GM23338 (cell line): Measurements from ENCODE around the gene PID1. TPM values are rescaled to one million over a fixed set of nuclear protein-coding genes. Genes with fewer than 3 reads are reported as not detected.

Experiments used
- ATAC-seq: fragments of 200-7000 bp; cut with Tn5 transposase; 3 replicates; pipeline ENCODE4 v1.9.1; 2020
- DNase-seq: peaks from one replicate; pipeline ENCODE4 v3.0.0-alpha.2; 2015; ENCODE audit warnings: low spot score
- H2AFZ ChIP-seq: fragments of 200-600 bp; sonication (generic); 2 replicates; pipeline ENCODE4 v1.8.0; 2016; ENCODE audit warnings: antibody characterized with exemption, mild to moderate bottlenecking, moderate library complexity
- H3F3A ChIP-seq: fragments of 200-600 bp; sonication (generic); replicated peaks from 2 replicates; pipeline ENCODE4 v1.8.0; 2017; ENCODE audit warnings: antibody characterized with exemption, mixed run types, low read depth
- H3K27ac ChIP-seq: fragments of 200-600 bp; sonication (generic); 2 replicates; pipeline ENCODE4 v1.6.1; 2016; ENCODE audit warnings: low read depth
- H3K27me3 ChIP-seq: fragments of 200-600 bp; sonication (generic); 2 replicates; pipeline ENCODE4 v1.8.0; 2016; ENCODE audit warnings: mild to moderate bottlenecking, mixed run types, moderate library complexity; ENCODE audit not compliant: insufficient read depth
- H3K36me3 ChIP-seq: fragments of 200-600 bp; sonication (generic); 2 replicates; pipeline ENCODE4 v1.8.0; 2016; ENCODE audit warnings: mild to moderate bottlenecking; ENCODE audit not compliant: insufficient read depth
- H3K4me1 ChIP-seq: fragments of 200-600 bp; sonication (generic); 2 replicates; pipeline ENCODE4 v1.8.0; 2016; ENCODE audit warnings: mild to moderate bottlenecking, moderate library complexity; ENCODE audit not compliant: insufficient read depth
- H3K4me2 ChIP-seq: fragments of 200-600 bp; sonication (generic); 2 replicates; pipeline ENCODE4 v1.7.1; 2017; ENCODE audit warnings: mixed run types
- H3K4me3 ChIP-seq: fragments of 200-600 bp; sonication (generic); 2 replicates; pipeline ENCODE4 v1.6.1; 2016; ENCODE audit warnings: mixed run types
- H3K79me2 ChIP-seq: fragments of 200-600 bp; sonication (generic); replicated peaks from 2 replicates; pipeline ENCODE4 v1.8.0; 2017; ENCODE audit warnings: mild to moderate bottlenecking; ENCODE audit not compliant: insufficient read depth
- H3K9me2 ChIP-seq: fragments of 200-600 bp; sonication (generic); 2 replicates; pipeline ENCODE4 v1.8.0; 2017; ENCODE audit not compliant: insufficient read depth
- H4K20me1 ChIP-seq: fragments of 200-600 bp; sonication (generic); replicated peaks from 2 replicates; pipeline ENCODE4 v1.8.0; 2017; ENCODE audit warnings: mild to moderate bottlenecking; ENCODE audit not compliant: insufficient read depth
- H3K27ac Mint-ChIP-seq: 2 replicates; pipeline ENCODE4 v1.8.0; 2020; ENCODE audit warnings: inconsistent platforms, mild to moderate bottlenecking, moderate library complexity, mixed read lengths
- H3K27me3 Mint-ChIP-seq: 3 replicates; pipeline ENCODE4 v1.8.0; 2022; ENCODE audit warnings: low read depth, mild to moderate bottlenecking, moderate library complexity, mixed read lengths, inconsistent platforms; ENCODE audit not compliant: insufficient read depth, poor library complexity
- H3K36me3 Mint-ChIP-seq: 3 replicates; pipeline ENCODE4 v1.8.0; 2021; ENCODE audit warnings: low read depth, mild to moderate bottlenecking, inconsistent platforms, moderate library complexity, mixed read lengths
- H3K4me1 Mint-ChIP-seq: 3 replicates; pipeline ENCODE4 v1.8.0; 2020; ENCODE audit warnings: mild to moderate bottlenecking, inconsistent platforms, mixed read lengths
- H3K4me3 Mint-ChIP-seq: 3 replicates; pipeline ENCODE4 v1.8.0; 2021; ENCODE audit warnings: moderate library complexity, mild to moderate bottlenecking, inconsistent platforms, mixed read lengths
- H3K9me3 Mint-ChIP-seq: 3 replicates; pipeline ENCODE4 v1.8.0; 2020; ENCODE audit warnings: moderate library complexity, mild to moderate bottlenecking, inconsistent platforms, mixed read lengths
- CREB1 ChIP-seq: fragments of 250-450 bp; sonication (Bioruptor Pico); IDR thresholded peaks from 2 replicates; pipeline ENCODE4 v1.5.0; 2020; ENCODE audit warnings: low read depth, mild to moderate bottlenecking, moderate library complexity
- EZH2 ChIP-seq: fragments of 200-600 bp; sonication (generic); IDR thresholded peaks from one replicate; pipeline ENCODE4 v1.8.0; 2017; ENCODE audit warnings: antibody characterized with exemption, mild to moderate bottlenecking, low read depth; ENCODE audit not compliant: unreplicated experiment
- EZH2phosphoT487 ChIP-seq: fragments of 200-600 bp; sonication (generic); IDR thresholded peaks from one replicate; pipeline ENCODE4 v1.8.1; 2018; ENCODE audit warnings: antibody characterized with exemption; ENCODE audit not compliant: unreplicated experiment
- JUNB ChIP-seq: IDR thresholded peaks from one replicate; pipeline ENCODE4 v1.6.1; 2016; ENCODE audit warnings: antibody characterized with exemption; ENCODE audit not compliant: unreplicated experiment
- NANOG ChIP-seq: IDR thresholded peaks from 2 replicates; pipeline ENCODE4 v1.6.1; 2016; ENCODE audit warnings: antibody characterized with exemption, borderline replicate concordance
- POLR2AphosphoS5 ChIP-seq: IDR thresholded peaks from 2 replicates; pipeline ENCODE4 v1.6.1; 2016; ENCODE audit warnings: antibody characterized with exemption, low read depth
- STAT1 ChIP-seq: IDR thresholded peaks from one replicate; pipeline ENCODE4 v1.6.1; 2016; ENCODE audit warnings: antibody characterized with exemption; ENCODE audit not compliant: unreplicated experiment
- ZNF114 ChIP-seq: fragments of 250-450 bp; sonication (Bioruptor Pico); IDR thresholded peaks from 2 replicates; pipeline ENCODE4 v1.5.0; 2020; ENCODE audit warnings: mild to moderate bottlenecking, moderate library complexity
- ZNF331 ChIP-seq: fragments of 250-450 bp; sonication (Bioruptor Pico); IDR thresholded peaks from 2 replicates; pipeline ENCODE4 v1.5.0; 2020; ENCODE audit warnings: low read depth, mild to moderate bottlenecking, moderate library complexity
- polyA plus RNA-seq: library from polyadenylated mRNA; unstranded; fragments of >200 nt; fragmentation: Nextera tagmentation; extraction: Ambion mirVana; gene quantifications from 2 replicates; pipeline ENCODE4 v1.2.1, GENCODE V29; 2016
- total RNA-seq: library from RNA; depleted of rRNA; stranded (reverse); fragments of >200 nt; shearing (Covaris generic); gene quantifications from 2 replicates; pipeline ENCODE4 v1.2.3, GENCODE V29; 2014
- TF ChIP-seq, protein P1 (sequence below): IDR thresholded peaks from 2 replicates; pipeline ENCODE4 v1.6.1; 2016; ENCODE audit warnings: antibody characterized with exemption
- TF ChIP-seq, protein P2 (sequence below), 2 experiments: fragments of 200-600 bp in 1 of 2; sonication (generic) in 1 of 2; conservative IDR thresholded peaks; 2 replicates each; pipeline versions ENCODE4 v1.5.1 to v1.6.1; 2016 to 2017; ENCODE audit warnings: antibody characterized with exemption in 2 of 2, low read depth in 2 of 2, mild to moderate bottlenecking in 2 of 2, moderate library complexity in 1 of 2
- TF ChIP-seq, protein P3 (sequence below): IDR thresholded peaks from one replicate; pipeline ENCODE4 v1.6.1; 2018; ENCODE audit warnings: antibody characterized with exemption; ENCODE audit not compliant: unreplicated experiment
- TF ChIP-seq, protein P4 (sequence below): fragments of 250-450 bp; sonication (Bioruptor Pico); IDR thresholded peaks from 2 replicates; pipeline ENCODE4 v1.5.0; 2020; ENCODE audit warnings: mild to moderate bottlenecking, moderate library complexity

Gene PID1
- total and polyA plus RNA-seq, 2 experiments from 2014 or later = 1.7 to 2.4 TPM

DNA sequence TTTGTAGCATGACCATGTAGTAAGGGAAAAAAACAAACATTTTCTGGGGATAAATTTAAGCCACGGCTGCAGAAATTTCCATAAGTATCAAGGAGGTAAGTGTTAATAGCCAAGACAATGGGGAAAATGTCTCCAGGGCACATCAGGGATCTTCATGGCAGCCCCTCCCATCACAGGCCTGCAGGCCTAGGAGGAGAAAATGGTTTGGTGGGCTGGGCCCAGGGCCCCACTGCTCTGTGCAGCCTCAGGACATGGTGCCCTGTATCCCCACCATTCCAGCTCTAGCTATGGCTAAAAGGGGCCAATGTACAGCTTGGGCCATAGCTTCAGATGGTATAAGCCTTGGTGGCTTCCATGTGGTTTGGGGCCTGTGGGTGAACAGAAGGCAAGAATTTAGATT is 271.8 kb downstream of the PID1 start:
- DNase-seq (no peak), ATAC-seq (no peak)
- Histone ChIP-seq H3K79me2 (no peaks in the 10 kb centered on the region), H3K4me2 (no peak overlapping the region), H3K27me3 (no peaks in the 10 kb centered on the region), H3F3A (no peaks in the 10 kb centered on the region), H3K9me2 (no peaks in the 10 kb centered on the region), H3K4me1 (no peaks in the 10 kb centered on the region), H2AFZ (no peak overlapping the region), H4K20me1 (no peaks in the 10 kb centered on the region), H3K4me3 (no peak overlapping the region), H3K27ac (no peak overlapping the region), H3K36me3 (no peaks in the 10 kb centered on the region; the same call in 1 of the 2 replicates)
- Mint-ChIP-seq H3K9me3 (peaks cover 55% of the 10 kb centered on the region), H3K4me3 (no peak overlapping the region), H3K27ac (no peak overlapping the region), H3K27me3 (no peaks in the 10 kb centered on the region), H3K36me3 (peaks cover 22% of the 10 kb centered on the region), H3K4me1 (no peaks in the 10 kb centered on the region)
- no peak for TF ChIP-seq ZNF114 (CRISPR knock-in tag)
- no peak for TF ChIP-seq NANOG
- no peak for TF ChIP-seq POLR2AphosphoS5
- TF ChIP-seq ZNF331 = no peak
- TF ChIP-seq JUNB = no peak
- no peak for TF ChIP-seq EZH2
- TF ChIP-seq, protein P1, sequence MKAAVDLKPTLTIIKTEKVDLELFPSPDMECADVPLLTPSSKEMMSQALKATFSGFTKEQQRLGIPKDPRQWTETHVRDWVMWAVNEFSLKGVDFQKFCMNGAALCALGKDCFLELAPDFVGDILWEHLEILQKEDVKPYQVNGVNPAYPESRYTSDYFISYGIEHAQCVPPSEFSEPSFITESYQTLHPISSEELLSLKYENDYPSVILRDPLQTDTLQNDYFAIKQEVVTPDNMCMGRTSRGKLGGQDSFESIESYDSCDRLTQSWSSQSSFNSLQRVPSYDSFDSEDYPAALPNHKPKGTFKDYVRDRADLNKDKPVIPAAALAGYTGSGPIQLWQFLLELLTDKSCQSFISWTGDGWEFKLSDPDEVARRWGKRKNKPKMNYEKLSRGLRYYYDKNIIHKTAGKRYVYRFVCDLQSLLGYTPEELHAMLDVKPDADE = no peak
- TF ChIP-seq, protein P2, sequence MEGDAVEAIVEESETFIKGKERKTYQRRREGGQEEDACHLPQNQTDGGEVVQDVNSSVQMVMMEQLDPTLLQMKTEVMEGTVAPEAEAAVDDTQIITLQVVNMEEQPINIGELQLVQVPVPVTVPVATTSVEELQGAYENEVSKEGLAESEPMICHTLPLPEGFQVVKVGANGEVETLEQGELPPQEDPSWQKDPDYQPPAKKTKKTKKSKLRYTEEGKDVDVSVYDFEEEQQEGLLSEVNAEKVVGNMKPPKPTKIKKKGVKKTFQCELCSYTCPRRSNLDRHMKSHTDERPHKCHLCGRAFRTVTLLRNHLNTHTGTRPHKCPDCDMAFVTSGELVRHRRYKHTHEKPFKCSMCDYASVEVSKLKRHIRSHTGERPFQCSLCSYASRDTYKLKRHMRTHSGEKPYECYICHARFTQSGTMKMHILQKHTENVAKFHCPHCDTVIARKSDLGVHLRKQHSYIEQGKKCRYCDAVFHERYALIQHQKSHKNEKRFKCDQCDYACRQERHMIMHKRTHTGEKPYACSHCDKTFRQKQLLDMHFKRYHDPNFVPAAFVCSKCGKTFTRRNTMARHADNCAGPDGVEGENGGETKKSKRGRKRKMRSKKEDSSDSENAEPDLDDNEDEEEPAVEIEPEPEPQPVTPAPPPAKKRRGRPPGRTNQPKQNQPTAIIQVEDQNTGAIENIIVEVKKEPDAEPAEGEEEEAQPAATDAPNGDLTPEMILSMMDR (conservative IDR thresholded peaks at IDR 0.05; ENCODE audit: low read depth in 2 of 2) = no peak
- TF ChIP-seq CREB1 (CRISPR knock-in tag) = no peak
- no peak for TF ChIP-seq STAT1
- TF ChIP-seq, protein P3, sequence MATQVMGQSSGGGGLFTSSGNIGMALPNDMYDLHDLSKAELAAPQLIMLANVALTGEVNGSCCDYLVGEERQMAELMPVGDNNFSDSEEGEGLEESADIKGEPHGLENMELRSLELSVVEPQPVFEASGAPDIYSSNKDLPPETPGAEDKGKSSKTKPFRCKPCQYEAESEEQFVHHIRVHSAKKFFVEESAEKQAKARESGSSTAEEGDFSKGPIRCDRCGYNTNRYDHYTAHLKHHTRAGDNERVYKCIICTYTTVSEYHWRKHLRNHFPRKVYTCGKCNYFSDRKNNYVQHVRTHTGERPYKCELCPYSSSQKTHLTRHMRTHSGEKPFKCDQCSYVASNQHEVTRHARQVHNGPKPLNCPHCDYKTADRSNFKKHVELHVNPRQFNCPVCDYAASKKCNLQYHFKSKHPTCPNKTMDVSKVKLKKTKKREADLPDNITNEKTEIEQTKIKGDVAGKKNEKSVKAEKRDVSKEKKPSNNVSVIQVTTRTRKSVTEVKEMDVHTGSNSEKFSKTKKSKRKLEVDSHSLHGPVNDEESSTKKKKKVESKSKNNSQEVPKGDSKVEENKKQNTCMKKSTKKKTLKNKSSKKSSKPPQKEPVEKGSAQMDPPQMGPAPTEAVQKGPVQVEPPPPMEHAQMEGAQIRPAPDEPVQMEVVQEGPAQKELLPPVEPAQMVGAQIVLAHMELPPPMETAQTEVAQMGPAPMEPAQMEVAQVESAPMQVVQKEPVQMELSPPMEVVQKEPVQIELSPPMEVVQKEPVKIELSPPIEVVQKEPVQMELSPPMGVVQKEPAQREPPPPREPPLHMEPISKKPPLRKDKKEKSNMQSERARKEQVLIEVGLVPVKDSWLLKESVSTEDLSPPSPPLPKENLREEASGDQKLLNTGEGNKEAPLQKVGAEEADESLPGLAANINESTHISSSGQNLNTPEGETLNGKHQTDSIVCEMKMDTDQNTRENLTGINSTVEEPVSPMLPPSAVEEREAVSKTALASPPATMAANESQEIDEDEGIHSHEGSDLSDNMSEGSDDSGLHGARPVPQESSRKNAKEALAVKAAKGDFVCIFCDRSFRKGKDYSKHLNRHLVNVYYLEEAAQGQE = no peak
- no peak for TF ChIP-seq EZH2phosphoT487
- TF ChIP-seq, protein P4, sequence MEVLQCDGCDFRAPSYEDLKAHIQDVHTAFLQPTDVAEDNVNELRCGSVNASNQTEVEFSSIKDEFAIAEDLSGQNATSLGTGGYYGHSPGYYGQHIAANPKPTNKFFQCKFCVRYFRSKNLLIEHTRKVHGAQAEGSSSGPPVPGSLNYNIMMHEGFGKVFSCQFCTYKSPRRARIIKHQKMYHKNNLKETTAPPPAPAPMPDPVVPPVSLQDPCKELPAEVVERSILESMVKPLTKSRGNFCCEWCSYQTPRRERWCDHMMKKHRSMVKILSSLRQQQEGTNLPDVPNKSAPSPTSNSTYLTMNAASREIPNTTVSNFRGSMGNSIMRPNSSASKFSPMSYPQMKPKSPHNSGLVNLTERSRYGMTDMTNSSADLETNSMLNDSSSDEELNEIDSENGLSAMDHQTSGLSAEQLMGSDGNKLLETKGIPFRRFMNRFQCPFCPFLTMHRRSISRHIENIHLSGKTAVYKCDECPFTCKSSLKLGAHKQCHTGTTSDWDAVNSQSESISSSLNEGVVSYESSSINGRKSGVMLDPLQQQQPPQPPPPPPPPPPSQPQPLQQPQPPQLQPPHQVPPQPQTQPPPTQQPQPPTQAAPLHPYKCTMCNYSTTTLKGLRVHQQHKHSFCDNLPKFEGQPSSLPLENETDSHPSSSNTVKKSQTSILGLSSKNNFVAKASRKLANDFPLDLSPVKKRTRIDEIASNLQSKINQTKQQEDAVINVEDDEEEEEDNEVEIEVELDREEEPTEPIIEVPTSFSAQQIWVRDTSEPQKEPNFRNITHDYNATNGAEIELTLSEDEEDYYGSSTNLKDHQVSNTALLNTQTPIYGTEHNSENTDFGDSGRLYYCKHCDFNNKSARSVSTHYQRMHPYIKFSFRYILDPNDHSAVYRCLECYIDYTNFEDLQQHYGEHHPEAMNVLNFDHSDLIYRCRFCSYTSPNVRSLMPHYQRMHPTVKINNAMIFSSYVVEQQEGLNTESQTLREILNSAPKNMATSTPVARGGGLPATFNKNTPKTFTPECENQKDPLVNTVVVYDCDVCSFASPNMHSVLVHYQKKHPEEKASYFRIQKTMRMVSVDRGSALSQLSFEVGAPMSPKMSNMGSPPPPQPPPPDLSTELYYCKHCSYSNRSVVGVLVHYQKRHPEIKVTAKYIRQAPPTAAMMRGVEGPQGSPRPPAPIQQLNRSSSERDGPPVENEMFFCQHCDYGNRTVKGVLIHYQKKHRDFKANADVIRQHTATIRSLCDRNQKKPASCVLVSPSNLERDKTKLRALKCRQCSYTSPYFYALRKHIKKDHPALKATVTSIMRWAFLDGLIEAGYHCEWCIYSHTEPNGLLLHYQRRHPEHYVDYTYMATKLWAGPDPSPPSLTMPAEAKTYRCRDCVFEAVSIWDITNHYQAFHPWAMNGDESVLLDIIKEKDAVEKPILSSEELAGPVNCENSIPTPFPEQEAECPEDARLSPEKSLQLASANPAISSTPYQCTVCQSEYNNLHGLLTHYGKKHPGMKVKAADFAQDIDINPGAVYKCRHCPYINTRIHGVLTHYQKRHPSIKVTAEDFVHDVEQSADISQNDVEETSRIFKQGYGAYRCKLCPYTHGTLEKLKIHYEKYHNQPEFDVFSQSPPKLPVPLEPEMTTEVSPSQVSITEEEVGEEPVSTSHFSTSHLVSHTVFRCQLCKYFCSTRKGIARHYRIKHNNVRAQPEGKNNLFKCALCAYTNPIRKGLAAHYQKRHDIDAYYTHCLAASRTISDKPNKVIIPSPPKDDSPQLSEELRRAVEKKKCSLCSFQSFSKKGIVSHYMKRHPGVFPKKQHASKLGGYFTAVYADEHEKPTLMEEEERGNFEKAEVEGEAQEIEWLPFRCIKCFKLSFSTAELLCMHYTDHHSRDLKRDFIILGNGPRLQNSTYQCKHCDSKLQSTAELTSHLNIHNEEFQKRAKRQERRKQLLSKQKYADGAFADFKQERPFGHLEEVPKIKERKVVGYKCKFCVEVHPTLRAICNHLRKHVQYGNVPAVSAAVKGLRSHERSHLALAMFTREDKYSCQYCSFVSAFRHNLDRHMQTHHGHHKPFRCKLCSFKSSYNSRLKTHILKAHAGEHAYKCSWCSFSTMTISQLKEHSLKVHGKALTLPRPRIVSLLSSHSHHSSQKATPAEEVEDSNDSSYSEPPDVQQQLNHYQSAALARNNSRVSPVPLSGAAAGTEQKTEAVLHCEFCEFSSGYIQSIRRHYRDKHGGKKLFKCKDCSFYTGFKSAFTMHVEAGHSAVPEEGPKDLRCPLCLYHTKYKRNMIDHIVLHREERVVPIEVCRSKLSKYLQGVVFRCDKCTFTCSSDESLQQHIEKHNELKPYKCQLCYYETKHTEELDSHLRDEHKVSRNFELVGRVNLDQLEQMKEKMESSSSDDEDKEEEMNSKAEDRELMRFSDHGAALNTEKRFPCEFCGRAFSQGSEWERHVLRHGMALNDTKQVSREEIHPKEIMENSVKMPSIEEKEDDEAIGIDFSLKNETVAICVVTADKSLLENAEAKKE (CRISPR knock-in tag) = no peak
